HepG2 (cell line): Measurements from ENCODE around the gene COMT. TPM values are rescaled to one million over a fixed set of nuclear protein-coding genes. Genes with fewer than 3 reads are reported as not detected.

Experiments
- ATAC-seq: fragments of 200-7000 bp; cut with Tn5 transposase; 3 replicates; pipeline ENCODE4 v1.9.1; 2020; ENCODE audit warnings: mild to moderate bottlenecking, moderate library complexity
- BruUV-seq: library from RNA; stranded (reverse); fragments of 400-500 nt; replicated peaks from 2 replicates; lab custom pipeline; 2021; lab: Mats Ljungman, UMichigan
- CTCF ChIA-PET: fragments of 300-600 bp; formaldehyde crosslinking; extraction: SDS; loops from one replicate; lab custom pipeline; 2021; ENCODE audit warnings: low total read pairs, inconsistent platforms, low intra/inter-chr PET ratio; lab: Yijun Ruan, JAX
- POLR2A ChIA-PET: fragments of 350-600 bp; sonication (Branson Sonifier 250); formaldehyde crosslinking; loops from one replicate; lab custom pipeline; 2020; ENCODE audit warnings: antibody characterized with exemption, inconsistent platforms; lab: Yijun Ruan, JAX
- DNase-seq: peaks from one replicate; pipeline ENCODE4 v3.0.0-alpha.2; 2015; ENCODE audit warnings: low spot score
- FAIRE-seq: peaks from 3 replicates; lab custom pipeline; 2011; peaks lifted over from hg19 to GRCh38; lab: Jason Lieb, UNC
- H2AFZ ChIP-seq: one replicate; pipeline ENCODE4 v1.6.1; 2011; ENCODE audit warnings: low read length, inconsistent platforms
- H3K27ac ChIP-seq: fragments of 300-600 bp; 3 replicates; pipeline ENCODE4 v1.8.0; 2011; ENCODE audit warnings: mixed run types, mild to moderate bottlenecking, mixed read lengths, low read length, inconsistent platforms; ENCODE audit not compliant: insufficient read depth; ENCODE audit errors: extremely low read length
- H3K27me3 ChIP-seq, 2 experiments: fragments of 200-600 bp in 1 of 2; 2 replicates in 1 of 2; 3 replicates in 1 of 2; pipeline versions ENCODE4 v1.6.0 to v1.8.0; 2011; ENCODE audit warnings: low read length in 2 of 2, mild to moderate bottlenecking in 2 of 2, moderate library complexity in 2 of 2, inconsistent platforms in 1 of 2; ENCODE audit not compliant: insufficient read depth in 2 of 2, control insufficient read depth in 1 of 2
- H3K36me3 ChIP-seq, 2 experiments: fragments of 200-600 bp in 1 of 2; replicated peaks in 1 of 2; 2 replicates in 1 of 2; 3 replicates in 1 of 2; pipeline versions ENCODE4 v1.5.1 to v1.8.0; 2011; ENCODE audit warnings: low read length in 2 of 2, inconsistent platforms in 1 of 2; ENCODE audit not compliant: insufficient read depth in 2 of 2, control insufficient read depth in 1 of 2
- H3K4me1 ChIP-seq: 2 replicates; pipeline ENCODE4 v1.5.1; 2012; ENCODE audit warnings: low read length, inconsistent platforms; ENCODE audit not compliant: insufficient read depth
- H3K4me2 ChIP-seq: 2 replicates; pipeline ENCODE4 v1.6.0; 2011; ENCODE audit warnings: low read depth, low read length, inconsistent platforms
- H3K4me3 ChIP-seq, 3 experiments: fragments of 200-600 bp in 1 of 3; sonication (generic), shearing (Covaris generic) in 1 of 3; replicated peaks in 1 of 3; 2 replicates each; pipeline ENCODE4 v1.5.1; 2011 to 2016; ENCODE audit warnings: low read length in 3 of 3, inconsistent platforms in 2 of 3, low read depth in 2 of 3, mild to moderate bottlenecking in 2 of 3, control low read depth in 1 of 3, mixed read lengths in 1 of 3; ENCODE audit not compliant: insufficient read depth in 1 of 3
- H3K79me2 ChIP-seq: one replicate; pipeline ENCODE4 v1.6.1; 2011; ENCODE audit warnings: low read length, inconsistent platforms; ENCODE audit not compliant: insufficient read depth
- H3K9ac ChIP-seq: 2 replicates; pipeline ENCODE4 v1.6.0; 2011; ENCODE audit warnings: mild to moderate bottlenecking, low read depth, low read length, inconsistent platforms; ENCODE audit not compliant: insufficient read depth
- H3K9me3 ChIP-seq: 2 replicates; pipeline ENCODE4 v1.5.1; 2012; ENCODE audit warnings: mild to moderate bottlenecking, low read length
- H4K20me1 ChIP-seq: 2 replicates; pipeline ENCODE4 v1.6.0; 2011; ENCODE audit warnings: inconsistent platforms, mild to moderate bottlenecking, low read length, moderate library complexity; ENCODE audit not compliant: insufficient read depth
- AGO2 ChIP-seq: fragments of 200-400 bp; formaldehyde crosslinking; optimal IDR thresholded peaks from 2 replicates; pipeline ENCODE3; 2017; ENCODE audit warnings: mild to moderate bottlenecking, low read depth, low read length, moderate library complexity
- CEBPB ChIP-seq: IDR thresholded peaks from 2 replicates; pipeline ENCODE4 v1.6.1; 2011; ENCODE audit warnings: low read depth, low read length, improper control_type of control experiment, borderline replicate concordance
- LCORL ChIP-seq, 2 experiments: fragments of 450-650 bp in 1 of 2; sonication (generic) in 1 of 2; formaldehyde crosslinking in 1 of 2; IDR thresholded peaks; 2 replicates each; pipeline versions ENCODE4 v1.5.0 to v1.6.1; 2017 to 2020; ENCODE audit warnings: antibody characterized with exemption in 1 of 2, missing genetic modification reagents in 1 of 2
- ZNF20 ChIP-seq: sonication (generic); formaldehyde crosslinking; IDR thresholded peaks from 2 replicates; pipeline ENCODE4 v1.4.0; 2020; ENCODE audit warnings: mild to moderate bottlenecking, moderate library complexity, missing genetic modification reagents
- ZNF430 ChIP-seq: sonication (generic); formaldehyde crosslinking; IDR thresholded peaks from 2 replicates; pipeline ENCODE4 v1.9.0; 2021; ENCODE audit warnings: mild to moderate bottlenecking, missing genetic modification reagents
- ZNF451 ChIP-seq: sonication (generic); formaldehyde crosslinking; IDR thresholded peaks from 2 replicates; pipeline ENCODE4 v1.5.0; 2020; ENCODE audit warnings: mild to moderate bottlenecking, missing genetic modification reagents
- WGBS: methylation state at CpG from one replicate; pipeline ENCODE4 v1.1.6; 2017; ENCODE audit warnings: low lambda C conversion rate; 5-methylcytosine and 5-hydroxymethylcytosine counted together
- in situ Hi-C: cut with HindIII; loops from 2 replicates; pipeline ENCODE4 v1.10.0; 2017; ENCODE audit warnings: low pct_unique_long_range_greater_than_20kb; ENCODE audit not compliant: extremely low pct_ligation_motif_present
- intact Hi-C: fragments of 100-400 bp; cut with micrococcal nuclease; formaldehyde crosslinking; loops from one replicate; pipeline ENCODE4 v1.10.0; 2022; ENCODE audit not compliant: unreplicated experiment
- polyA plus RNA-seq, 8 experiments: library from polyadenylated mRNA; depleted of rRNA in 3 of 8; stranded (reverse) in 7 of 8; unstranded in 1 of 8; fragments of >200 nt; fragmentation: Illumina TruSeq in 4 of 8; extraction: Trizol in 4 of 8; gene quantifications; 2 replicates each; pipeline versions ENCODE4 v1.2.1 to v1.2.3, GENCODE V29; 2011 to 2016; ENCODE audit warnings: low read depth in 4 of 8, missing spikeins in 1 of 8, mixed read lengths in 1 of 8; ENCODE audit not compliant: insufficient read depth in 1 of 8
- total RNA-seq, 5 experiments: library from RNA; depleted of rRNA; stranded (reverse); fragments of >200 nt; fragmentation: Illumina TruSeq; extraction: Trizol; gene quantifications; 2 replicates each; pipeline ENCODE4 v1.2.3, GENCODE V29; 2016; ENCODE audit warnings: low read depth in 1 of 5

COMT gene
- total and polyA plus RNA-seq, 2 of the 13 experiments (the other 11 are each of a cell fraction or from before 2014, with no cell fraction given): 156 to 162 TPM

GRCh38 chr22:19982991-19983578 is 41.5 kb downstream of the COMT start:
- Histone ChIP-seq H2AFZ (no peak overlapping the region), H3K27me3 (no peaks in the 10 kb centered on the region), H3K4me3 (no peak overlapping the region), H3K79me2 (no peaks in the 10 kb centered on the region)
- intact Hi-C loops (no loop called here), in situ Hi-C loops (no loop called here)
- POLR2A ChIA-PET: no interaction called here
- ATAC-seq: no peak
- 94% methylated on average over 6 of the region's 8 CpGs for WGBS
- TF ChIP-seq AGO2: peak; percentile 26
- no peak; the same call in 1 of the 2 replicates for TF ChIP-seq CEBPB
- TF ChIP-seq, all 625 proteins: peak for 1
- no peak overlapping the region for H3K4me2 ChIP-seq
- peaks cover 1 to 13% of the 10 kb centered on the region in 2 experiments; a peak in 2 of 5 replicates for H3K36me3 ChIP-seq
- peaks cover 18% of the 10 kb centered on the region for H3K4me1 ChIP-seq
- no peak for FAIRE-seq
- no peaks in the 10 kb centered on the region for H3K9me3 ChIP-seq
- H4K20me1 ChIP-seq: peaks cover 9% of the 10 kb centered on the region; the same call in 1 of the 2 replicates
- BruUV-seq: no TSS peak
- H3K27ac ChIP-seq: no peak overlapping the region
- no peak for DNase-seq
- CTCF ChIA-PET: no interaction called here
- H3K9ac ChIP-seq: no peak overlapping the region

- Histone ChIP-seq H3K27ac (no peak overlapping the region), H3K79me2 (no peaks in the 10 kb centered on the region)
- DNase-seq: no peak
- no peak for ATAC-seq
- TF ChIP-seq LCORL (IDR thresholded peaks at IDR 0.05): peak; percentile 84
- TF ChIP-seq LCORL (CRISPR knock-in tag; IDR thresholded peaks at IDR 0.05): no peak
- no peak for TF ChIP-seq ZNF20 (CRISPR knock-in tag)
- TF ChIP-seq ZNF451 (CRISPR knock-in tag): no peak
- TF ChIP-seq ZNF430: no peak
- TF ChIP-seq, all 625 proteins: peak for 1
- Histone ChIP-seq H3K4me1 (peaks cover 18% of the 10 kb centered on the region), H3K4me3 (no peak overlapping the region), H2AFZ (no peak overlapping the region), H3K27me3 (no peaks in the 10 kb centered on the region), H4K20me1 (peaks cover 9% of the 10 kb centered on the region; the same call in 1 of the 2 replicates), H3K36me3 (peaks cover 1 to 13% of the 10 kb centered on the region in 2 experiments; a peak in 2 of 5 replicates), H3K4me2 (no peak overlapping the region), H3K9ac (no peak overlapping the region), H3K9me3 (no peaks in the 10 kb centered on the region)
- WGBS: 95% methylated on average over 5 of the region's 5 CpGs
- FAIRE-seq: no peak
- BruUV-seq: no TSS peak
- CTCF ChIA-PET: no interaction called here
- in situ Hi-C loops (no loop called here), intact Hi-C loops (no loop called here)
- POLR2A ChIA-PET: no interaction called here
Measured at GRCh38 chr22:19983741-19984140, 42.2 kb downstream of the COMT start.
